GM06990 (cell line): ENCODE data around the gene SHISA2.

Experiments
- DNase-seq: peaks from one replicate; pipeline ENCODE4 v3.0.0-alpha.2; 2011; ENCODE audit not compliant: insufficient read length; ENCODE audit errors: extremely low read depth
- H3K27me3 ChIP-seq: replicated peaks from 2 replicates; pipeline ENCODE4 v1.6.0; 2011; ENCODE audit warnings: low read length; ENCODE audit not compliant: control insufficient read depth, insufficient read depth
- H3K36me3 ChIP-seq: 2 replicates; pipeline ENCODE4 v1.5.1; 2011; ENCODE audit warnings: low read length; ENCODE audit not compliant: control insufficient read depth, insufficient read depth
- H3K4me3 ChIP-seq: replicated peaks from 2 replicates; pipeline ENCODE4 v1.5.1; 2011; ENCODE audit warnings: low read depth, mild to moderate bottlenecking, control low read depth, low read length
- CTCF ChIP-seq: IDR thresholded peaks from 2 replicates; pipeline ENCODE4 v1.5.1; 2011; ENCODE audit warnings: low read length, control low read depth, mild to moderate bottlenecking, inconsistent platforms; ENCODE audit not compliant: insufficient read depth, poor library complexity, severe bottlenecking

Gene SHISA2

DNA sequence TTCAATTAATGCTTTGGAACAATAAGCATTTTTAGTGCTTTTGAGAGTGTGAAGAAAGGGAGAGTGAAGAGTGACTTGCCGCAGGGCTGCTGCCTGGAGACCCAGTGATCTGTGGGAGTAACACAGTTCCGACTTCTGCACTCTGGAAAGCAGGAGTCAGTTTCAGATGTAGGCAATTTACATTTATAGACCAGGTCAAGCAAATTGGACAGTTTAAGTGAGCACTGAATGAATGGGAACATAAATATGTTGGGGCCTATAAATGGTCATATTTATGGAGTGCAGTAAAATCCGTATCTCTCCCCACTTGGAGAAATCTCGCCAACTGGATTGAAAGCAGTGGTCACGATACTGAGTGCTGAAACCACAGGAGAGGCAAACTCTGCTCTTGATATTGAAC, 9.4 kb upstream of the SHISA2 start:
- Histone ChIP-seq H3K27me3 (peaks cover 1% of the 10 kb centered on the region; the same call in 1 of the 2 replicates), H3K36me3 (no peaks in the 10 kb centered on the region), H3K4me3 (no peak overlapping the region)
- no peak for TF ChIP-seq CTCF
- DNase-seq: no peak

DNA sequence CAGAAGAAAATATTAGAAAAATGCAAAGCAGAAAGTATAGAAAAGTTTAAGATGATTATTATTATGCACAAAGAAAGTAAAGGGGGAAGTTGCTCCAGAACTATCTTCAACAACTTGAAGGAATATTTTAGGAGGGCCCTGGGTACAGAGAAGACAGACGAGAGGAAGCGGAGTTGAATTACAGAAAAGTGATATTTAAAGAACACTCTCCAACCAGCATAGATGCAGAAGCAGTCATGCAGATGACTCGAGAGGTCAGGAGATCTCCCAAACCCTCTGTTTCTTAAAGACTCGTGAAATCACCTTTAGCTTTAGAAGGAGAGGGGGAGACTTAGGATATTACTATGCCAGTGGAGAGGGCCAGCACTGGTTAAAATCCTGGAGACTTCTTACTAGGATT, 8.5 kb upstream of the SHISA2 start:
- no peak for DNase-seq
- Histone ChIP-seq H3K27me3 (peaks cover 1% of the 10 kb centered on the region; the same call in 1 of the 2 replicates), H3K4me3 (no peak overlapping the region), H3K36me3 (no peaks in the 10 kb centered on the region)
- TF ChIP-seq CTCF: no peak

GRCh38 chr13:26058704-26059103, 6.9 kb upstream of the SHISA2 start:
- H3K4me3 ChIP-seq: no peak overlapping the region
- DNase-seq: no peak
- H3K27me3 ChIP-seq: peaks cover 1% of the 10 kb centered on the region; the same call in 1 of the 2 replicates
- TF ChIP-seq CTCF: no peak
- H3K36me3 ChIP-seq: no peaks in the 10 kb centered on the region

- H3K27me3 ChIP-seq: peaks cover 1% of the 10 kb centered on the region; the same call in 1 of the 2 replicates
- no peaks in the 10 kb centered on the region for H3K36me3 ChIP-seq
- no peak for TF ChIP-seq CTCF
- no peak overlapping the region for H3K4me3 ChIP-seq
- no peak for DNase-seq
Observed at GRCh38 chr13:26054896-26055295, 3.1 kb upstream of the SHISA2 start.

DNA sequence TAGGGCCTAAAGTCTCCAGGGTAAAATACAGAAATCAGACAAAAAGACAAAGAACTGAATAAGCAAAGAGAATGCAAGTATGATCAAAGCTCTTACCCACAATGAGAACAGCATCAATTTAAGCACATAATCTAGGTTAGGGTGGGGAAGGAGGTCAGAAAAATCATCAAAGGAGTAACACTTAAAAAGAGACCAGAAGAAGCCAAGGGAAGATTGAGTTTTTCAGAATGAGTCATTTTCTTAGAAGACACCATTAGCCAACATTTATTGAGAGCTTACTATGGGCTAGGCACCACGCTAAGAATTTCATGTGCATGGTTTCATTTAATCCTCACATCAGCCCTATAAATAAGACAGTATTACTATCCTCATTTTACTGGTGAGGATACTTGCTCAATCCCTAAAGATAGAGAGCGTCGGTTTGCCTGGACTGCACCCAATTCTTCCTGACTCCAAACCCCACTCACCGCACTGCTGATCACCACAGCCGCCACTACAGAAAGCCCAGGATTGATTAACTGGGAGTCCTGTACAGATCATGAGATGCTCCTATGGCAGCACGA, 1.7 kb upstream of the SHISA2 start:
- TF ChIP-seq CTCF: no peak
- no peaks in the 10 kb centered on the region for H3K36me3 ChIP-seq
- DNase-seq: no peak

DNA sequence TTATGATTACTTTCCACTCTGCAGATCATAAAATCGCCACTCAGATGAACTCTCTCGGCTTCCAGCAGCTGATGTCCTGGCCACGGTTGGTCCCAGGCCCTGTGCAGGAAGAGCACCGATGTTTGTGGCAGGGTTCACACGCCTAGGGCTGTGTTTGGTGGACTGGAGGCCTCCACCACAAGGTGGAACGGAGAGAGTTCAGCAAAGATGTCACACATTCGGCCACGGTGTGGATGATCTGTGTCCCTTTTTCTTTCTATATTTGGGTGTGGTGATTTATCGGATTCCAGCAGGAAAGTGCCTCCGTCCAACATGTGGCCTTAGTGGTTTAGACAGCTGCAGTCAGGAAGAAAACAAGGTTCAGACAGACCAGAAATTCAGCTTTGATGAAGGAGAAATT, 521 bp upstream of the SHISA2 start:
- no peak overlapping the region for H3K4me3 ChIP-seq
- peaks cover 3% of the 10 kb centered on the region for H3K27me3 ChIP-seq
- TF ChIP-seq CTCF: no peak
- no peaks in the 10 kb centered on the region for H3K36me3 ChIP-seq
- DNase-seq: no peak

More for the DNA sequence above, 1.7 kb upstream of the SHISA2 start:
- Histone ChIP-seq H3K4me3 (no peak overlapping the region), H3K27me3 (peaks cover 5% of the 10 kb centered on the region)
